HepG2 (cell line): ENCODE data around the gene RPS6KL1. TPM values are rescaled to one million over a fixed set of nuclear protein-coding genes. Genes with fewer than 3 reads are reported as not detected.

Experiments
- ATAD3A ChIP-seq: sonication (generic); formaldehyde crosslinking; IDR thresholded peaks from 2 replicates; pipeline ENCODE4 v1.4.0; 2020; ENCODE audit warnings: missing genetic modification reagents
- ATF7 ChIP-seq, 2 experiments: fragments of 450-650 bp in 1 of 2; sonication (generic) in 1 of 2; formaldehyde crosslinking in 1 of 2; IDR thresholded peaks; 2 replicates each; pipeline versions ENCODE4 v1.4.0 to v1.6.1; 2016 to 2020; ENCODE audit warnings: antibody characterized with exemption in 1 of 2, mild to moderate bottlenecking in 1 of 2, missing genetic modification reagents in 1 of 2
- CCAR2 ChIP-seq: fragments of 200-400 bp; formaldehyde crosslinking; optimal IDR thresholded peaks from 2 replicates; pipeline ENCODE3; 2018; ENCODE audit warnings: low read depth, mild to moderate bottlenecking, low read length, moderate library complexity
- GLI4 ChIP-seq: sonication (generic); formaldehyde crosslinking; IDR thresholded peaks from 2 replicates; pipeline ENCODE4 v1.5.1; 2020; ENCODE audit warnings: missing genetic modification reagents, mild to moderate bottlenecking, moderate library complexity, borderline replicate concordance
- HMG20B ChIP-seq: conservative IDR thresholded peaks from 2 replicates; pipeline ENCODE4 v1.6.1; 2016; ENCODE audit warnings: missing genetic modification reagents, missing compliant biosample characterization
- KAT2B ChIP-seq: fragments of 150-350 bp; IDR thresholded peaks from 2 replicates; pipeline ENCODE4 v1.6.1; 2014; ENCODE audit warnings: low read depth, low read length, borderline replicate concordance
- KDM5B ChIP-seq: sonication (generic); formaldehyde crosslinking; IDR thresholded peaks from 2 replicates; pipeline ENCODE4 v1.4.0; 2020; ENCODE audit warnings: missing genetic modification reagents, mild to moderate bottlenecking, borderline replicate concordance
- MEIS1 ChIP-seq: sonication (generic); formaldehyde crosslinking; IDR thresholded peaks from 2 replicates; pipeline ENCODE4 v1.9.0; 2021; ENCODE audit warnings: mild to moderate bottlenecking, missing genetic modification reagents, moderate library complexity, borderline replicate concordance
- PHF5A ChIP-seq: IDR thresholded peaks from one replicate; pipeline ENCODE4 v1.6.1; 2018; ENCODE audit warnings: low read depth, missing genetic modification reagents; ENCODE audit not compliant: unreplicated experiment
- SMARCE1 ChIP-seq: fragments of 450-650 bp; IDR thresholded peaks from 2 replicates; pipeline ENCODE4 v1.6.1; 2017; ENCODE audit warnings: borderline replicate concordance
- TARDBP ChIP-seq: sonication (generic); formaldehyde crosslinking; IDR thresholded peaks from 2 replicates; pipeline ENCODE4 v1.8.0; 2022; ENCODE audit warnings: mild to moderate bottlenecking, missing genetic modification reagents
- TEAD2 ChIP-seq: sonication (generic); formaldehyde crosslinking; IDR thresholded peaks from 2 replicates; pipeline ENCODE4 v1.9.0; 2021; ENCODE audit warnings: missing genetic modification reagents
- ZBTB8A ChIP-seq: sonication (generic); formaldehyde crosslinking; IDR thresholded peaks from 2 replicates; pipeline ENCODE4 v1.4.0; 2020; ENCODE audit warnings: mild to moderate bottlenecking, low read depth, missing genetic modification reagents, borderline replicate concordance
- ZNF10 ChIP-seq: sonication (generic); formaldehyde crosslinking; IDR thresholded peaks from 2 replicates; pipeline ENCODE4 v1.4.0; 2020; ENCODE audit warnings: mild to moderate bottlenecking, low read depth, missing genetic modification reagents, borderline replicate concordance
- ZNF282 ChIP-seq: fragments of 450-650 bp; IDR thresholded peaks from 2 replicates; pipeline ENCODE4 v1.6.1; 2018; ENCODE audit not compliant: partially characterized antibody
- ZNF44 ChIP-seq: sonication (generic); formaldehyde crosslinking; IDR thresholded peaks from 2 replicates; pipeline ENCODE4 v1.5.1; 2020; ENCODE audit warnings: mild to moderate bottlenecking, missing genetic modification reagents
- ZNF772 ChIP-seq: sonication (generic); formaldehyde crosslinking; IDR thresholded peaks from 2 replicates; pipeline ENCODE4 v1.5.0; 2020; ENCODE audit warnings: mild to moderate bottlenecking, missing genetic modification reagents
- ZNF775 ChIP-seq: sonication (generic); formaldehyde crosslinking; IDR thresholded peaks from 2 replicates; pipeline ENCODE4 v1.4.0; 2020; ENCODE audit warnings: missing genetic modification reagents, mild to moderate bottlenecking, moderate library complexity, borderline replicate concordance
- ZZZ3 ChIP-seq: sonication (generic); formaldehyde crosslinking; IDR thresholded peaks from 2 replicates; pipeline ENCODE4 v1.4.0; 2020; ENCODE audit warnings: missing genetic modification reagents, mild to moderate bottlenecking, borderline replicate concordance
- polyA plus RNA-seq, 8 experiments: library from polyadenylated mRNA; depleted of rRNA in 3 of 8; stranded (reverse) in 7 of 8; unstranded in 1 of 8; fragments of >200 nt; fragmentation: Illumina TruSeq in 4 of 8; extraction: Trizol in 4 of 8; gene quantifications; 2 replicates each; pipeline versions ENCODE4 v1.2.1 to v1.2.3, GENCODE V29; 2011 to 2016; ENCODE audit warnings: low read depth in 4 of 8, missing spikeins in 1 of 8, mixed read lengths in 1 of 8; ENCODE audit not compliant: insufficient read depth in 1 of 8
- total RNA-seq, 5 experiments: library from RNA; depleted of rRNA; stranded (reverse); fragments of >200 nt; fragmentation: Illumina TruSeq; extraction: Trizol; gene quantifications; 2 replicates each; pipeline ENCODE4 v1.2.3, GENCODE V29; 2016; ENCODE audit warnings: low read depth in 1 of 5
- TF ChIP-seq, protein P1 (sequence below): sonication (generic); formaldehyde crosslinking; IDR thresholded peaks from 2 replicates; pipeline ENCODE4 v1.4.0; 2020; ENCODE audit warnings: missing genetic modification reagents
- TF ChIP-seq, protein P2 (sequence below): conservative IDR thresholded peaks from 2 replicates; pipeline ENCODE4 v1.6.1; 2018; ENCODE audit warnings: missing genetic modification reagents
- TF ChIP-seq, protein P3 (sequence below): sonication (generic); formaldehyde crosslinking; IDR thresholded peaks from 2 replicates; pipeline ENCODE4 v1.4.0; 2020; ENCODE audit warnings: missing genetic modification reagents, borderline replicate concordance
- TF ChIP-seq, protein P4 (sequence below): sonication (generic); formaldehyde crosslinking; IDR thresholded peaks from 2 replicates; pipeline ENCODE4 v1.9.0; 2021; ENCODE audit warnings: missing genetic modification reagents, borderline replicate concordance

Gene RPS6KL1
- total and polyA plus RNA-seq, 2 of the 13 experiments (the other 11 are each of a cell fraction or from before 2014, with no cell fraction given): 6.5 to 11.5 TPM

DNA sequence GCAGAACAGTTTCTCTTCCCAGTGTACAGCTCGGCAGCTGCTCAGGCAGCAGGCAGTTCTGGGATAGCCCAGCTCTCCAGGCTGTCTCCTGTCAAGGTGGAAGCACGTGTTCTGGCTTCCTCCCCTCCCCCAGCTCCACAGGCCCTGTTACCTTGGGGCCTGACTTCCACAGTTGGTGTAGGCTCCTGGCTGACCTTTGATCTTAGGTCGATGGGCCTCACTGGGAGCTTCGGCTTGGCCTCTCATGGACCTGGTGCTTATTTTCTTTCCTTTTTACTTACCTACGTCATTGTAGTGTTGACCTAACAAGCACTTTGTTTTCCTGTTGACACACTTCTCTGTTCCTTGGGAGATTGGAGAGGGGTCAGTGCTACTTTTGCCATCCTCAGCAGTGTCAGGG lies 24.4 kb downstream of the RPS6KL1 start (continued):
- TF ChIP-seq, protein P1, sequence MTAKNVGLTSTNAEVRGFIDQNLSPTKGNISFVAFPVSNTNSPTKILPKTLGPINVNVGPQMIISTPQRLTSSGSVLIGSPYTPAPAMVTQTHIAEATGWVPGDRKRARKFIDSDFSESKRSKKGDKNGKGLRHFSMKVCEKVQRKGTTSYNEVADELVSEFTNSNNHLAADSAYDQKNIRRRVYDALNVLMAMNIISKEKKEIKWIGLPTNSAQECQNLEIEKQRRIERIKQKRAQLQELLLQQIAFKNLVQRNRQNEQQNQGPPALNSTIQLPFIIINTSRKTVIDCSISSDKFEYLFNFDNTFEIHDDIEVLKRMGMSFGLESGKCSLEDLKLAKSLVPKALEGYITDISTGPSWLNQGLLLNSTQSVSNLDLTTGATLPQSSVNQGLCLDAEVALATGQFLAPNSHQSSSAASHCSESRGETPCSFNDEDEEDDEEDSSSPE (CRISPR knock-in tag): peak; percentile 78
- TF ChIP-seq KAT2B (no peak), SMARCE1 (no peak), ATAD3A (CRISPR knock-in tag) (no peak), MEIS1 (CRISPR knock-in tag) (peak; percentile 27; the same call in 1 of the 2 replicates), ZNF10 (CRISPR knock-in tag) (no peak), ZZZ3 (CRISPR knock-in tag) (no peak), ZBTB8A (no peak), ZNF282 (no peak), PHF5A (CRISPR knock-in tag) (peak; percentile 74), TEAD2 (CRISPR knock-in tag) (no peak), HMG20B (CRISPR knock-in tag) (no peak), ZNF775 (CRISPR knock-in tag) (no peak), GLI4 (CRISPR knock-in tag) (no peak; the same call in 1 of the 2 replicates), CCAR2 (peak; percentile 45), KDM5B (CRISPR knock-in tag) (peak; percentile 41; the same call in 1 of the 2 replicates), ZNF44 (peak; percentile 61; the same call in 1 of the 2 replicates), TARDBP (peak; percentile 82; the same call in 1 of the 2 replicates), ATF7 (IDR thresholded peaks at IDR 0.05) (no peak), ATF7 (CRISPR knock-in tag; IDR thresholded peaks at IDR 0.05) (no peak), ZNF772 (CRISPR knock-in tag) (no peak)
- TF ChIP-seq, protein P2, sequence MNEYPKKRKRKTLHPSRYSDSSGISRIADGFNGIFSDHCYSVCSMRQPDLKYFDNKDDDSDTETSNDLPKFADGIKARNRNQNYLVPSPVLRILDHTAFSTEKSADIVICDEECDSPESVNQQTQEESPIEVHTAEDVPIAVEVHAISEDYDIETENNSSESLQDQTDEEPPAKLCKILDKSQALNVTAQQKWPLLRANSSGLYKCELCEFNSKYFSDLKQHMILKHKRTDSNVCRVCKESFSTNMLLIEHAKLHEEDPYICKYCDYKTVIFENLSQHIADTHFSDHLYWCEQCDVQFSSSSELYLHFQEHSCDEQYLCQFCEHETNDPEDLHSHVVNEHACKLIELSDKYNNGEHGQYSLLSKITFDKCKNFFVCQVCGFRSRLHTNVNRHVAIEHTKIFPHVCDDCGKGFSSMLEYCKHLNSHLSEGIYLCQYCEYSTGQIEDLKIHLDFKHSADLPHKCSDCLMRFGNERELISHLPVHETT (CRISPR knock-in tag): no peak
- TF ChIP-seq, protein P3, sequence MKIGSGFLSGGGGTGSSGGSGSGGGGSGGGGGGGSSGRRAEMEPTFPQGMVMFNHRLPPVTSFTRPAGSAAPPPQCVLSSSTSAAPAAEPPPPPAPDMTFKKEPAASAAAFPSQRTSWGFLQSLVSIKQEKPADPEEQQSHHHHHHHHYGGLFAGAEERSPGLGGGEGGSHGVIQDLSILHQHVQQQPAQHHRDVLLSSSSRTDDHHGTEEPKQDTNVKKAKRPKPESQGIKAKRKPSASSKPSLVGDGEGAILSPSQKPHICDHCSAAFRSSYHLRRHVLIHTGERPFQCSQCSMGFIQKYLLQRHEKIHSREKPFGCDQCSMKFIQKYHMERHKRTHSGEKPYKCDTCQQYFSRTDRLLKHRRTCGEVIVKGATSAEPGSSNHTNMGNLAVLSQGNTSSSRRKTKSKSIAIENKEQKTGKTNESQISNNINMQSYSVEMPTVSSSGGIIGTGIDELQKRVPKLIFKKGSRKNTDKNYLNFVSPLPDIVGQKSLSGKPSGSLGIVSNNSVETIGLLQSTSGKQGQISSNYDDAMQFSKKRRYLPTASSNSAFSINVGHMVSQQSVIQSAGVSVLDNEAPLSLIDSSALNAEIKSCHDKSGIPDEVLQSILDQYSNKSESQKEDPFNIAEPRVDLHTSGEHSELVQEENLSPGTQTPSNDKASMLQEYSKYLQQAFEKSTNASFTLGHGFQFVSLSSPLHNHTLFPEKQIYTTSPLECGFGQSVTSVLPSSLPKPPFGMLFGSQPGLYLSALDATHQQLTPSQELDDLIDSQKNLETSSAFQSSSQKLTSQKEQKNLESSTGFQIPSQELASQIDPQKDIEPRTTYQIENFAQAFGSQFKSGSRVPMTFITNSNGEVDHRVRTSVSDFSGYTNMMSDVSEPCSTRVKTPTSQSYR (CRISPR knock-in tag): peak; percentile 100
- TF ChIP-seq, protein P4, sequence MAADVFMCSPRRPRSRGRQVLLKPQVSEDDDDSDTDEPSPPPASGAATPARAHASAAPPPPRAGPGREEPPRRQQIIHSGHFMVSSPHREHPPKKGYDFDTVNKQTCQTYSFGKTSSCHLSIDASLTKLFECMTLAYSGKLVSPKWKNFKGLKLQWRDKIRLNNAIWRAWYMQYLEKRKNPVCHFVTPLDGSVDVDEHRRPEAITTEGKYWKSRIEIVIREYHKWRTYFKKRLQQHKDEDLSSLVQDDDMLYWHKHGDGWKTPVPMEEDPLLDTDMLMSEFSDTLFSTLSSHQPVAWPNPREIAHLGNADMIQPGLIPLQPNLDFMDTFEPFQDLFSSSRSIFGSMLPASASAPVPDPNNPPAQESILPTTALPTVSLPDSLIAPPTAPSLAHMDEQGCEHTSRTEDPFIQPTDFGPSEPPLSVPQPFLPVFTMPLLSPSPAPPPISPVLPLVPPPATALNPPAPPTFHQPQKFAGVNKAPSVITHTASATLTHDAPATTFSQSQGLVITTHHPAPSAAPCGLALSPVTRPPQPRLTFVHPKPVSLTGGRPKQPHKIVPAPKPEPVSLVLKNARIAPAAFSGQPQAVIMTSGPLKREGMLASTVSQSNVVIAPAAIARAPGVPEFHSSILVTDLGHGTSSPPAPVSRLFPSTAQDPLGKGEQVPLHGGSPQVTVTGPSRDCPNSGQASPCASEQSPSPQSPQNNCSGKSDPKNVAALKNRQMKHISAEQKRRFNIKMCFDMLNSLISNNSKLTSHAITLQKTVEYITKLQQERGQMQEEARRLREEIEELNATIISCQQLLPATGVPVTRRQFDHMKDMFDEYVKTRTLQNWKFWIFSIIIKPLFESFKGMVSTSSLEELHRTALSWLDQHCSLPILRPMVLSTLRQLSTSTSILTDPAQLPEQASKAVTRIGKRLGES (CRISPR knock-in tag): no peak
